ENCODE results near the gene AGMO. TPM values are rescaled to one million over a fixed set of nuclear protein-coding genes. Genes with fewer than 3 reads are reported as not detected.

The AGMO gene
- polyA plus RNA-seq, 1 donor from 2014 or later, result not detected

DNA sequence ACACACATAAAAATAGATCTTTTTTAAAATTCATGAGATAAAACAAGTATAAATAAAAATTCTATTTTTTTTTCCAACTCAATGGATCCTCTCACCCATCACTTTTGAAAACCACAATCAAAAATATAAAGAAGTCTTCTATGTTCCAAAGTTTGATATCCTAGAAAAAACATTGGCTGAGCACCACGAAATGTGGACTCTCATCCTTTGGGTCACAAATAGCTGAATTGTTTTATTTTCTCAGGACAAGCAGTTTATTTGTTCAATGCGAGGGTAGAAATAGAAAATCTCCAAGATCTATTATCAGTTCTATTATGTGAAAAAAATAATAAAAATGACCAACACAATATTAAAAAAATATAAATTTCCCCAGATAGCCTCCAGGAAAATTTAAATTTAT, 348.7 kb downstream of the AGMO start:
- Histone ChIP-seq H3K9ac (ENCODE audit: low read length) (no peak overlapping the region), H3K9me3 (ENCODE audit: low read length) (no peaks in the 10 kb centered on the region), H3K27ac (ENCODE audit: low read length) (no peak overlapping the region), H3K4me3 (ENCODE audit: low read length) (no peak overlapping the region), H3K36me3 (ENCODE audit: insufficient read depth, low read length) (no peaks in the 10 kb centered on the region), H4K20me1 (ENCODE audit: insufficient read depth) (no peaks in the 10 kb centered on the region), H3F3A (ENCODE audit: insufficient read depth, low read length, poor library complexity, severe bottlenecking) (no peaks in the 10 kb centered on the region), H3K4me2 (ENCODE audit: low read length) (no peak overlapping the region), H3K79me2 (replicated peaks; ENCODE audit: insufficient read depth, low read length) (no peaks in the 10 kb centered on the region), H2AFZ (ENCODE audit: low read depth, low read length) (no peak overlapping the region), H3K27me3 (ENCODE audit: insufficient read depth, low read depth, low read length) (no peaks in the 10 kb centered on the region), H3K9me2 (ENCODE audit: insufficient read depth, low read length) (no peaks in the 10 kb centered on the region)
- TF ChIP-seq POLR2AphosphoS5 (IDR thresholded peaks at IDR 0.05) (no peak), EP300 (conservative IDR thresholded peaks at IDR 0.05; ENCODE audit: poor library complexity, severe bottlenecking) (no peak), RAD21 (conservative IDR thresholded peaks at IDR 0.05) (no peak), EZH2 (IDR thresholded peaks at IDR 0.05; ENCODE audit: borderline replicate concordance, insufficient read depth, low read length, poor library complexity, severe bottlenecking) (no peak), MXI1 (conservative IDR thresholded peaks at IDR 0.05; ENCODE audit: poor library complexity, severe bottlenecking) (no peak), SMC3 (conservative IDR thresholded peaks at IDR 0.05; ENCODE audit: poor library complexity) (no peak), TAF1 (IDR thresholded peaks at IDR 0.05; ENCODE audit: low read depth) (no peak), CTCF (IDR thresholded peaks at IDR 0.05; ENCODE audit: poor library complexity, severe bottlenecking) (no peak)
- TF ChIP-seq, protein P1, sequence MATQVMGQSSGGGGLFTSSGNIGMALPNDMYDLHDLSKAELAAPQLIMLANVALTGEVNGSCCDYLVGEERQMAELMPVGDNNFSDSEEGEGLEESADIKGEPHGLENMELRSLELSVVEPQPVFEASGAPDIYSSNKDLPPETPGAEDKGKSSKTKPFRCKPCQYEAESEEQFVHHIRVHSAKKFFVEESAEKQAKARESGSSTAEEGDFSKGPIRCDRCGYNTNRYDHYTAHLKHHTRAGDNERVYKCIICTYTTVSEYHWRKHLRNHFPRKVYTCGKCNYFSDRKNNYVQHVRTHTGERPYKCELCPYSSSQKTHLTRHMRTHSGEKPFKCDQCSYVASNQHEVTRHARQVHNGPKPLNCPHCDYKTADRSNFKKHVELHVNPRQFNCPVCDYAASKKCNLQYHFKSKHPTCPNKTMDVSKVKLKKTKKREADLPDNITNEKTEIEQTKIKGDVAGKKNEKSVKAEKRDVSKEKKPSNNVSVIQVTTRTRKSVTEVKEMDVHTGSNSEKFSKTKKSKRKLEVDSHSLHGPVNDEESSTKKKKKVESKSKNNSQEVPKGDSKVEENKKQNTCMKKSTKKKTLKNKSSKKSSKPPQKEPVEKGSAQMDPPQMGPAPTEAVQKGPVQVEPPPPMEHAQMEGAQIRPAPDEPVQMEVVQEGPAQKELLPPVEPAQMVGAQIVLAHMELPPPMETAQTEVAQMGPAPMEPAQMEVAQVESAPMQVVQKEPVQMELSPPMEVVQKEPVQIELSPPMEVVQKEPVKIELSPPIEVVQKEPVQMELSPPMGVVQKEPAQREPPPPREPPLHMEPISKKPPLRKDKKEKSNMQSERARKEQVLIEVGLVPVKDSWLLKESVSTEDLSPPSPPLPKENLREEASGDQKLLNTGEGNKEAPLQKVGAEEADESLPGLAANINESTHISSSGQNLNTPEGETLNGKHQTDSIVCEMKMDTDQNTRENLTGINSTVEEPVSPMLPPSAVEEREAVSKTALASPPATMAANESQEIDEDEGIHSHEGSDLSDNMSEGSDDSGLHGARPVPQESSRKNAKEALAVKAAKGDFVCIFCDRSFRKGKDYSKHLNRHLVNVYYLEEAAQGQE (IDR thresholded peaks at IDR 0.05; ENCODE audit: borderline replicate concordance), result no peak

GRCh38 chr7:15209429-15209828, 352.4 kb downstream of the AGMO start:
- no peak overlapping the region for H3K4me2 ChIP-seq (ENCODE audit: low read length)
- H3K27ac ChIP-seq (ENCODE audit: low read length), result no peak overlapping the region
- H4K20me1 ChIP-seq (ENCODE audit: insufficient read depth), result no peaks in the 10 kb centered on the region
- no peak overlapping the region for H2AFZ ChIP-seq (ENCODE audit: low read depth, low read length)
- H3K79me2 ChIP-seq (replicated peaks; ENCODE audit: insufficient read depth, low read length), result no peaks in the 10 kb centered on the region
- TF ChIP-seq MXI1 (conservative IDR thresholded peaks at IDR 0.05; ENCODE audit: poor library complexity, severe bottlenecking) (no peak), EP300 (conservative IDR thresholded peaks at IDR 0.05; ENCODE audit: poor library complexity, severe bottlenecking) (no peak), SMC3 (conservative IDR thresholded peaks at IDR 0.05; ENCODE audit: poor library complexity) (no peak), CTCF (IDR thresholded peaks at IDR 0.05; ENCODE audit: poor library complexity, severe bottlenecking) (no peak), POLR2AphosphoS5 (IDR thresholded peaks at IDR 0.05) (no peak), EZH2 (IDR thresholded peaks at IDR 0.05; ENCODE audit: borderline replicate concordance, insufficient read depth, low read length, poor library complexity, severe bottlenecking) (no peak), RAD21 (conservative IDR thresholded peaks at IDR 0.05) (no peak), TAF1 (IDR thresholded peaks at IDR 0.05; ENCODE audit: low read depth) (no peak)
- TF ChIP-seq, protein P1 (IDR thresholded peaks at IDR 0.05; ENCODE audit: borderline replicate concordance), result no peak
- H3K9me3 ChIP-seq (ENCODE audit: low read length), result no peaks in the 10 kb centered on the region
- no peaks in the 10 kb centered on the region for H3K36me3 ChIP-seq (ENCODE audit: insufficient read depth, low read length)
- H3K27me3 ChIP-seq (ENCODE audit: insufficient read depth, low read depth, low read length), result no peaks in the 10 kb centered on the region
- H3K9me2 ChIP-seq (ENCODE audit: insufficient read depth, low read length), result no peaks in the 10 kb centered on the region
- no peak overlapping the region for H3K4me3 ChIP-seq (ENCODE audit: low read length)
- H3F3A ChIP-seq (ENCODE audit: insufficient read depth, low read length, poor library complexity, severe bottlenecking), result no peaks in the 10 kb centered on the region
- no peak overlapping the region for H3K9ac ChIP-seq (ENCODE audit: low read length)

All from neural cell (in vitro differentiated cells).